GM19328 (cell line): ENCODE measurements around the gene MMP20.
"Not testable (repeated sequence)": the region's sequence is repeated elsewhere in the genome, so short reads cannot be mapped to it uniquely, and the experiment has no call there.

Experiments
- ATAC-seq: cut with Tn5 transposase; IDR thresholded peaks from one replicate; pipeline ENCODE4 v1.9.1; 2021; ENCODE audit warnings: mild to moderate bottlenecking, moderate library complexity; ENCODE audit not compliant: unreplicated experiment

Gene MMP20

DNA sequence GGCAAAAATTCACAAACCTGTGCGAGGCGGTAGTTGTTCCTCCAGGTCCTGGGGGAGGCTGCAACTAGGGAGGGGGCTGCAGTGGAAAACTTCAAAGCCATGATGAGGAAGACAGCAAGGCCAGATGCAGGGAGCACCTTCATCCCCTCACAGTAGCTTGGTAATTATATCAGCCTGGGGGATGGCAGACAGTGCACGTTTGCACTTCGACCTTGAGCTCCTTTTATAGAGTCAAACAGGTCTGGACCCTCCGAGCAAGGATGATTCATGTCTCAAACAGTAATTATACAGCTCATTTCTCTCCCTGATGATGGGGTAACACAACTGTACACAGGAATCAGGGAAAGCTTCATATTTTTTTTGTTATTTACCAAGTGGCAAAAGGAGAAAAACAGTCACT lies at the start of gene MMP20:
Gene MMP20 (minus strand): TSS at position 156 of the 400 bp plus-strand sequence. CDS start 13 bp downstream, at position 143.
- ATAC-seq: no peak

GRCh38 chr11:102669664-102670063 lies 44.5 kb upstream of the MMP20 start:
- peak; percentile 55 for ATAC-seq

DNA sequence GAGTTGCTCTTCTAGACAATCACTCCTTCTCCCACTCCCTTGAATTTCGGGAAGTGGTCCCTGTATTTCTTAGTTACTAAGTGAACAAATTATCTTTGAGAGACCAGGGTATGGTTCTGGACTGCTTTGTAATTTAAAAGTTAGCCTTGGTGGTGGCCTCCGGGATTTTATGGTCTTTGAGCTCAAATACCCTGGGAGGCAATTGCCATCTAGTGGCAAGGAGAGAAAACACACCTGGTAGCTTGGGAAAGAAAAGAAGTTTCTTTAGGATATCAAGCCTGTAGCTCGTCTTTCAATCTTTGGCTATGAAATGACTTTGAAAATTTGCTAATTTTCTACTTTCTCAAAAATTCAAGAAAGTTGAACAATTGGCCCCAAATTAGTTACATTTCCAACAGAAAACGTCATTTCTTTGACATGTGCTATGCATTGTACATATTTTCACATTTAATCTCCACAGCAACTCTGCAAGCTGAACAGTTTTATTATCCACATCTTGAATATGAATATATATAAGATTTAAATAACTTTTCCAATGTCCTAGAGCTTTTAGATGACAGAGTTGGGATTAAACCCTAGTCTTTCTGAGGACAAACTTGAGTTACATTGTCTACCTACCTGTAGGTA lies 41.3 kb upstream of the MMP20 start:
- no peak for ATAC-seq

- ATAC-seq: no peak
These were observed 39.0 kb upstream of the MMP20 start for GRCh38 chr11:102664001-102664752.

- no peak for ATAC-seq
These were observed 37.5 kb upstream of the MMP20 start for GRCh38 chr11:102662607-102663006.

DNA sequence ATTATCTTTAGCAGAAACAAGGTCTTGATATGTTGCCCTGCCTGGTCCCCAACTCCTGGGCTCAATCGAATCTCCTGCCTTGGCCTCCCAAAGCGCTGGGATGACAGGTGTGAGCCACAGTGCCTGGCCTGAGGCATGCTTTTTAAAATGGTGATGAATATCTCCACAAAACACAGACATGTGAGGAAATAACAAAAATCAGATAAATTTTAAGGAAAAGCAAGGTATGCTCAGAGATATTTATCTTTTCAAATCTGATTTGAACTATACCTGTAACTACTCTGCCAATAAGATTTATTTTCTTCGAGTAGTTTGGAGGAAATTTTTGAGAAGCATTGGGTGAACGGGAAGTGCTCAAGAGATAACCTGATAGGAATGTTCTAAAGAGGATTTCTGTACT lies 35.9 kb upstream of the MMP20 start:
- no peak for ATAC-seq

DNA sequence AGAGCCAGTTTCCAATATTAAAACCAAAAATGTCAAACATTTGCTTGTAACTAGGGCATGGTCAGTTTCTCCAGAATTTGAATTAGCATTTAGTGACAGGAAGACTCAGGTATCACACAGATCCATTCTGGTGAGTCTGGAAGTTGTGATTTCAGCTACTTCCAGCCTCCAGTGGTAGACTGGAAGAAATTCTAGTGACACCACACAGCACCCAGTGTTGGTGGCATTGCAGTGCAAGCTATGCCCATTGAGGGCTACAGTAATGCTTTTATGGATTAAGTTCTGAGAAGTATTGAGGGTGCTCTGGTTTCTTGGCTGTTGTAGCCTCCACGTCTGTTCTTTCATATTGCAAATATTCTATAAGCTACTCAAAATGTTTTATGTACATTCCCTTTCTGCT lies 31.4 kb upstream of the MMP20 start:
- ATAC-seq: no peak

GRCh38 chr11:102655547-102655946 lies 30.4 kb upstream of the MMP20 start:
- ATAC-seq: no peak

DNA sequence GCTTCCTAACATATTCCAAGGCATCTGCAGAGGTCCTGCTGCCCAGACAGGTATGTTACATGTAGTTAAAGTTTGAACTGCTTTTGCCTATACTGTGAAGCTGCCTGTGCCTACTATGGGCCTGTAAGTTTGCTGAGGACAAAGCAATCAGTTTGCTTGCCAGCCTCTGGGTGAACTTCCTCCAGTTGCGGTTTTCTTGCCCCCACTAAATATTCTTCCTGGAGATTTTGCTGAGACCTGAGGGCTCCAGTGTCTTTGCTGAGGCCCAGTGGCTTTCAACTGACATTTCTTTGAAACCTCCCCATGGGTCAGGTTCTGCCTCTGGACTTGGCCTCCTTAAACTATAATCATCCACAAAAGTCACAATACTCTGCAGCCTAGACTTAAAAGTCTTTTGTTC lies 29.6 kb upstream of the MMP20 start:
- no peak for ATAC-seq

DNA sequence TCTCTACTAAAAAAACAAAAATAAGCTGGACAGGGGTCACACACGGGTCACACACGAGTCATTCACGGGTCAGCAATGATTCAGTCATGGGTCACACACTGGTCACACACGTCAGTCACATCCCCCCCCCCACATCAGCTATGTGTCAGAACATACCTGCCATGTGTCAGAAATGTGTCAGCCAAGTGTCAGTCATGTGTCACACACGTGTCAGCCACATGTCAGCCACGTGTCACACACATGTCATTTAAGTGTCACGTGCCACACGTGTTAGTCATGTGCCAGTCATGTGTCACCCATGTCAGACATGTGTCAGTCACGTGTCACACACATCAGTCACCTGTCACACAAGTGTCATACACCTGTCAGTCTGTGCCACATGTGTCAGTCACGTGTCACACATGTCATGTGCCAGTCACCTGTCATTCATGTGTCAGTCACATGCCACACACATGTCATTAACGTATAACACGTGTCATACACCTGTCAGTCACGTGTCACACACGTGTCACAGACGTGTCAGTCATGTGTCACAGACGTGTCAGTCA lies 28.7 kb upstream of the MMP20 start:
- no peak for ATAC-seq

- no peak for ATAC-seq
These were observed 22.3 kb upstream of the MMP20 start for GRCh38 chr11:102647430-102647829.

DNA sequence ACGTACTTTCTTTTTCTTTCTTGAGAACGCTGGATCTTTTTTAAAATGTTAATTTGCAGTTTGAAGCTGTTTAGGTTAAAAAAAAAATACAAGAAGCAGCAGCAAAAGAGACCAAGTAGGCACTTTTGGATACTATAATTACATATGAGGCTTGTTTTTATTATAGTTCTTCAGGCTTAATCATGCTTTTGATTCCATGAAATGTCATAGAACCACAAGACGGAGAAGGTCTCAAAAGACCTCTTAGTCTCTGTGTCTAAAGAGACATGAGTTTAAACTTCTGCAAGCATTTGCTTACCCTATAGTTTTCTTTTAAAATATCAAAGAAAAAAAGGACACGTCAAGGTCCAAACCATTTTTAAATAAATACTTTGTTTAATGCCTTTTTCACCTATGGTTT lies 18.8 kb upstream of the MMP20 start:
- ATAC-seq: no peak

DNA sequence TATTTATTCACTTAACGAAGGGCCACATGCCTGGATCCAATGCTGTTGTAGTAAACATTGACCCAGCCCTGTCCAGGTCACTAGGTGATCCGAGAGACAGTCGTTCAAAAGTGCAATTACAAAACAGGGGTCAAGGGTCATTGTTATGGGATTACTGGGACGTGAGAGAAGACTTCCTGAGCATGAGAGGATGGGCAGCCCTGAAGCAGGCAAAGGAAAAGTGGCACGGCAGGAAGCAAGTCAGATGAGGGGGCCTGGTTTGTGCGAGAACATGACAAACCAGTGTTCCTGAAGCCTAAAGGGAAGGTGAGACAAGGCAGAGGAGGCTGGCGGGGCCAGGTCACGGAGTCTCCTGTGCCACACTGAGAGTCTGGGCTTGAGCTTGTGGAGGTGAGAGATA lies 15.8 kb upstream of the MMP20 start:
- no peak for ATAC-seq

GRCh38 chr11:102639656-102640055 lies 14.5 kb upstream of the MMP20 start:
- ATAC-seq: no peak

- no peak for ATAC-seq
These were observed 12.6 kb upstream of the MMP20 start for GRCh38 chr11:102637731-102638130.

DNA sequence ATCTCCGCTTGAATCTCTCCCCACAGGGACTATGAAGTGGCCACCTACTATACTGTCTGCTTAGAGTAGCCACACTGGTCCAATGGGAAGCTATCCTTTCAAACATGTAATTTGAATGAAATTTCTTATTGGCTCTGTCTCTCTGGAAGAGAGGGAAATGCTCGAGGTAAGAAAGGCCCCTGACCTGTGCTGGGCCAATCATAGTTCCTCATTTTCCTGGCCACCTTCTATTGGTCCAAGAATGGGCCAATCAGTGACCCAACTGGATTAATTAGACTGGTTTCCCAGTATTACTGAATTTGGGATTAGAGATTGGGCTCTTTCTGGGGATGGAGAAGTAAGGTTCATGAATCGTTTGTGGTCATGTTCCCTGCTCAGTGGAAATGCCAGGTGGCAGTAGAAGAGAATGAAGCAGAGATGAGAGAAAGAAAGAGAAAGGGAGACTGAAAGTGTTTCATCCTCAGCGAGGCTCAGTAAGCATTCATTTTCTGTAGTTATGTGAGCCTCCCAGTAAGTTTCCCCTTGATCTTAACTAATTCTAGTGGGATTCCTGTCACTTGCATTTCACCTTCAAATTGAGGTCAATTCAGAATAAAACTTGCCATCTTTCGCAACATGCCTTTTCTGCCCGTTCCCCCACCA lies 8.4 kb upstream of the MMP20 start:
- ATAC-seq: no peak

DNA sequence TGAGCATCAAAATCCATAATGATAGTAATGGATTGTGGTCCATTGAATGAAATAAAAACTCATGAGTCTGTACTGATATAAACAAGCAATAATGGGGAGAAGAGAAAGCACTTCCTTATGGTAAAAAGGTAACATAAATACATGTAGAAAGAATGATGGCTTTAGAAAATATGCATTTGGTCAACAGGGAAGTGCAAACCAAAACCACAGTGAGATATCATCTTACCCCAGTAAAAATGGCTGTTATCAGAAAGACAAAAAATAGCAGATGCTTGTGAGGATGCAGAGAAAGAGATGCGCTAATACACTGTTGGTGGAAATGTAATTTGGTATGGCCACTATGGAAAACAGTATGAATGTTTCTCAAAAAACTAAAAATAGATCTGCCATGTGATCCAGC lies 6.9 kb upstream of the MMP20 start:
- ATAC-seq: no peak

DNA sequence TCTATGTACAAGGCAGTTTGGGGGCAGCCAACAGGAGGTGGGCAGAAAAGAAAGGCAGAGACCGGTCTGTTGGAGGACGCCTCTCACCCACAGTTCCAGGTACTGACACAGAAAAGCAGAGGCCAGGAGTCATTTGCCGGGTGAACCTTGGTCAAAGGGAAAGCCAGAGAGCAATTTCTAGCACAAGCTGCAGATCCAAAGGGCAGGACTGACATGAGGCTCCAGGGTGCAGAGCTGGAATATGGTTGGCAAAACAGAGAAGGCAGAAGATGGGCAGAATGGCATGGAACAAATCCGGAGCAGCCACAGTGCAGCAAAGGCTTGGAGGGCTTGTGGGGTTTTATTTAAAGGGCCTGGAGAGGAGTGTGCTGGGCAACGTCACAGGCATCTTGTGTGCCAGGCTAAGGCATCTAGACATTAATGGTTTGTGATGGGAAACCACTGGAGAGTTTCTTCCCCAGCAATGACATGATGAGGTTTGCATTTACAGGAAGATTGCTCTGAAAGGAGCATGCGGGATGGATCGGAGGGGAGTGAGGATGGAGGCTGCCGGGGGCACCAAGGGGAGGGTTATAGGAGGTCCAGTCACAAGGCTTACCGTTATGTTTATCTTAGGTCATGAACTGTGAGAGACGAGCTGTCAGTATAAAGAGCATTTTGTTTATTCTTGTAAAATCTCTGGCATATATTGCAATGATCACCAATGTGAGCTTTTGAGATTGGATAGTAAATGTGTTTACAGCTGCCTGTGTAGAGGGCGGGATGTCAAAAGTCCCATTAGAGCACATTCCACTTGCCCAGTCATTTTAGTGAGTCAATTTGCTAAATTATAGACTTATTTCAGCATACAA lies 5.7 kb upstream of the MMP20 start:
- ATAC-seq: no peak

DNA sequence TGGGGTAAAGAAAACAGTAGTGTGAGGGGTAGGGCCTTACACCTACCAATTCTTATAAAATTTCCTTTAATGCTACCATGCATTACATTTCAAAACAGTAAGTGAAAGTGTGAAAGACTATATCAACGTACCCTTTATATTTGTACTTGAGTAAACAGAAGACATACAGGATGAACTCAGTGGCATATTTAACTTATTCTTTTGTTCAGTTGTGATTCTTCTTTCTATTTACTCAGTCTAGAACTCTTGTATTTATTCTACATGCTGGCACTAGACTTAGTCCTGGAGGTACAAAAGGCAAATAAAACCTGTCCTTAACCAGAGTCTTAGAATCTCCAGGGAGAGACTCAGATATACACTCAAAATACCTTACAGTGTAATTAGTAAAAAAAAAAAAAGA lies 4.8 kb upstream of the MMP20 start:
- ATAC-seq: not testable (repeated sequence)

DNA sequence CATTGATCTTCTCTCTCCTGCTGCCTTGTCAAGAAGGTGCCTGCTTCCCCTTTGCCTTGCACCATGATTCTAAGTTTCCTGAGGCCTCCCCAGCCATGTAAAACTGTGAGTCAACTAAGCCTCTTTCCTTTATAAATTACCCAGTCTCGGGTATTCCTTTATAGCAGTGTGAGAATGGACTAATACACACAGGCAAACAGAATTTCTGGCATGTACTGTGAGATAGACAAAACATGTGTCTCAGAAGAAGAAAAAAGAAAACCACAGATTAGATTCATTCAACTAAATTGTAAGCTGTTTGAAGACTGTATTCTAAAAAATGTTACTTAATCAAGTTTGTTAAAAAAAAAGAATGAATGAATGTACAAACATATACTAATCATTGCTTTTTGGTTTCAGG lies 1.5 kb upstream of the MMP20 start:
- no peak for ATAC-seq

DNA sequence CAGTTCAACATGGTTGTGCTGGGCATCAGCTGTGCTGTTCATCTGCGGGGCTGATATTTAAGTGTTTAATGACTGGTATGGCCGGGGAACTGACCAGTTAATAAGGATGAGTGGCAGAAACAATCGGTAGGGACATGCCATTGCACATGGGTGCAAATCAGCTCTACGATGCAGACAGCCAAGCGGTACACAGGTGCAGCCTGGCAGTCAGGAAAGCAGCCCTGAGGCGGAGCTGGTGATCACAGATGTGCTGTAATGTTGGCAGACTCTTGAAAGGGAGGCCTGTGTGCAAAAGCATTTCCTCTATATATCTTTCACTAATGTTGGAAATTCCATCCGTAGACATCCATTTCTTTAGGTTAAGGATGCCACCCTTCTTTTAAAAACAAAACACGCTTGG lies 1.1 kb downstream of the MMP20 start:
- ATAC-seq: no peak
